Pancreas (tissue), 10 donors: ENCODE data around the gene EPB41. TPM values are rescaled to one million over a fixed set of nuclear protein-coding genes. Genes with fewer than 3 reads are reported as not detected.
A peak's percentile ranks its signal among the peaks of the same experiment; 100 is the strongest.

Source experiments
- ATAC-seq, 4 donors: fragments of 200-7000 bp; cut with Tn5 transposase; one replicate each; pipeline versions ENCODE4 v1.8.0 to v1.9.1; 2020; ENCODE audit warnings: mild to moderate bottlenecking in 4 of 4, moderate library complexity in 4 of 4
- DNase-seq, 6 donors: peaks; one replicate each; pipeline ENCODE4 v3.0.0-alpha.2; 2020
- FAIRE-seq: peaks from 2 replicates; lab custom pipeline; 2012; peaks lifted over from hg19 to GRCh38; lab: Jason Lieb, UNC
- H3K27ac ChIP-seq, 4 donors: fragments of 200-600 bp; sonication (generic); 1 replicate in 3 of 4; 2 replicates in 1 of 4; pipeline versions ENCODE4 v1.5.0 to v1.8.0; 2020
- H3K27me3 ChIP-seq, 4 donors: fragments of 200-600 bp; one replicate each; pipeline ENCODE4 v1.8.0; 2021
- H3K36me3 ChIP-seq, 3 donors: fragments of 200-600 bp; sonication (generic) in 1 of 3; one replicate each; pipeline versions ENCODE4 v1.5.0 to v1.8.0; 2020 to 2021
- H3K4me1 ChIP-seq, 3 donors: fragments of 200-600 bp; one replicate each; pipeline ENCODE4 v1.8.0; 2021
- H3K4me3 ChIP-seq, 4 donors: fragments of 200-600 bp; sonication (generic) in 2 of 4; one replicate each; pipeline versions ENCODE4 v1.5.0 to v1.8.0; 2020 to 2021
- H3K9me3 ChIP-seq, 4 donors: fragments of 200-600 bp; one replicate each; pipeline ENCODE4 v1.8.0; 2021
- WGBS, 2 donors: extraction: QIAGEN DNeasy Blood & Tissue Kit; methylation state at CpG; one replicate each; pipeline ENCODE4 v1.1.7; 2013; 5-methylcytosine and 5-hydroxymethylcytosine counted together
- intact Hi-C, 3 donors: fragments of 100-400 bp; cut with DNase I; formaldehyde crosslinking; loops; one replicate each; pipeline versions ENCODE4 v1.11.1 to v1.14.2; 2022
- polyA plus RNA-seq, 2 donors: library from polyadenylated mRNA; stranded (reverse); fragments of 200-250 nt; gene quantifications; one replicate each; pipeline ENCODE4 v1.2.3, GENCODE V29; 2013
- total RNA-seq, 6 donors: library from RNA; stranded (reverse); fragmentation: NEBNext Ultra II Directional in 4 of 6; extraction: Animal tissue kit (Norgen Biotek cat#: 25700) in 4 of 6; gene quantifications; one replicate each; pipeline versions ENCODE4 v1.2.1 to v1.2.4, GENCODE V29; 2021 to 2023
- TF ChIP-seq, protein P1 (sequence below), 4 donors: fragments of 200-600 bp; sonication (generic) in 3 of 4; IDR thresholded peaks; one replicate each; pipeline versions ENCODE4 v1.5.0 to v1.8.0; 2021; ENCODE audit warnings: antibody characterized with exemption in 4 of 4
- donor health status: healthy with polysubstance abuse.
- donor health status: DM: no; HTN: no; CAD: no; lungs with moderate emphysema.
- donor health status: DM: no; HTN: no; CAD: no.
- donor health status: control.
- donor health status: control.
- donor health status: Bipolar disorder and iron deficiency.
- donor health status: DM: yes; HTN: yes; CAD: no.
- donor health status: DM: no; HTN: no; CAD: no.
- donor health status: DM: no; HTN: no; CAD: no.
- donor health status: DM: yes; HTN: yes; CAD: no.

EPB41 gene
- total and polyA plus RNA-seq, 8 donors, result 9.1 to 39.8 (median 23.2) TPM

DNA sequence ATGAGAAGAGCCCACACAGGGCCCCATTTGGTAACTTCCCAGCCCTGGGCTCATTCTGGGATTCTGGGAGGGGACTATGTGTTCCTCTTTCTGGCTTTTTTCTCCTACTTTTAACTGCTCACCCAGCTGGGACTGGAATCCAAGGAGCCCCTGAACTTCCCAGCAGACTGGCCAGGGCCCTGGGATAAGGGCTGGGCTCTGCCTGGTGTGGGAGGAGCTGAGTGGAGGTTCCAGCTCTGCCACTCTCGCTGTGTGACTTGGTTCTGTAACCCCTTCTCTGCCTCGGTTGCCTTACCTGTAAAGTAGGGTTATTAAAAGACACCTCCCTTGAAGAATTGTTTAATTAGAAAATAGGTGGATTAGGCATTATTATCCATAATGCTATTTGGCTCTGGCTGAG lies 19.6 kb upstream of the EPB41 start:
- WGBS, 2 donors, result 47 to 49% methylated on average over 2 of the region's 2 CpGs
- peak in 1 of 4 donors; percentile 26 for ATAC-seq
- H3K27ac ChIP-seq, result no peak overlapping the region

DNA sequence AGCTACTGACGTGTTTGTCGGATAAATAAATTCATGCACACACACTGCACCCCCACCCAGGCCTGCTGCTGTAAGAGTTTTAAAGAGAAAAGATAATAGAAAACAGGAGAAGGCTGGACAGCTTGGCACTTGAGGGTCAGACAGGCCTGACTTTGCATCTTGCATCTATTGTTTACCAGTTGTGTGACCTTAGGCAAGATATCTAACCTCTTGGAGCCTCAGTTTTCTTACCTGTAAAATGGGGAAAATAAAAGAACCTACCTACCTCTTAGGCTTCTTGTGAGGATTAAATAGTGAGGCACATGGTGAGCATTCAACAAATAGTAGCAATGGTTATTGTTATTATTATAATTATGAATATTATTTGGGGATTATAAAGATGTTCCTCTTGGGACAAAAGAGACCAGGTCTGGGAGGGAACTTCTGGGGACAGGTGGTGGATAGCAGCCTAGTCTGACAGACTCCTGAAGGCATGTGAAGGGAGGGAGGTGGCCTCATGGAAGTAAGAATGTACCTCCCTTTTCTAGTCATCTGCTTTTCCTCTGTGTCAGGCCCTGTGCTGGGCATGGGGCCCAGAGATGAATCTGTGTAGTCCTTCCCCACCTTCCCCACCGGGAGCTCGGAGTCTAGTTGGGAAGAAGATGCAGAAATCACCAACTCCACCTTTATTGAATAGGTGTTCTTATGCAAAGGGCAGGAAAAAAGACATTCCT lies 18.3 kb upstream of the EPB41 start:
- no peaks in the 10 kb centered on the region for H3K27me3 ChIP-seq
- FAIRE-seq, result no peak
- no peak overlapping the region for H3K27ac ChIP-seq
- H3K9me3 ChIP-seq, result no peaks in the 10 kb centered on the region
- no peak for ATAC-seq
- no peaks in the 10 kb centered on the region for H3K36me3 ChIP-seq
- WGBS, 2 donors, result 80 to 90% methylated on average over 4 of the region's 4 CpGs
- TF ChIP-seq, protein P1, sequence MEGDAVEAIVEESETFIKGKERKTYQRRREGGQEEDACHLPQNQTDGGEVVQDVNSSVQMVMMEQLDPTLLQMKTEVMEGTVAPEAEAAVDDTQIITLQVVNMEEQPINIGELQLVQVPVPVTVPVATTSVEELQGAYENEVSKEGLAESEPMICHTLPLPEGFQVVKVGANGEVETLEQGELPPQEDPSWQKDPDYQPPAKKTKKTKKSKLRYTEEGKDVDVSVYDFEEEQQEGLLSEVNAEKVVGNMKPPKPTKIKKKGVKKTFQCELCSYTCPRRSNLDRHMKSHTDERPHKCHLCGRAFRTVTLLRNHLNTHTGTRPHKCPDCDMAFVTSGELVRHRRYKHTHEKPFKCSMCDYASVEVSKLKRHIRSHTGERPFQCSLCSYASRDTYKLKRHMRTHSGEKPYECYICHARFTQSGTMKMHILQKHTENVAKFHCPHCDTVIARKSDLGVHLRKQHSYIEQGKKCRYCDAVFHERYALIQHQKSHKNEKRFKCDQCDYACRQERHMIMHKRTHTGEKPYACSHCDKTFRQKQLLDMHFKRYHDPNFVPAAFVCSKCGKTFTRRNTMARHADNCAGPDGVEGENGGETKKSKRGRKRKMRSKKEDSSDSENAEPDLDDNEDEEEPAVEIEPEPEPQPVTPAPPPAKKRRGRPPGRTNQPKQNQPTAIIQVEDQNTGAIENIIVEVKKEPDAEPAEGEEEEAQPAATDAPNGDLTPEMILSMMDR (IDR thresholded peaks at IDR 0.05), result no peak
- H3K4me1 ChIP-seq, result peaks cover 0 to 4% (median 0%) of the 10 kb centered on the region in 3 donors
- intact Hi-C loops, result no loop called here
- H3K4me3 ChIP-seq, result no peak overlapping the region
- DNase-seq, result no peak

More for the DNA sequence above, 19.6 kb upstream of the EPB41 start:
- no peaks in the 10 kb centered on the region for H3K36me3 ChIP-seq
- H3K4me1 ChIP-seq, result peaks cover 0 to 4% (median 0%) of the 10 kb centered on the region in 3 donors
- no peak overlapping the region for H3K4me3 ChIP-seq
- DNase-seq, result no peak
- TF ChIP-seq, protein P1 (IDR thresholded peaks at IDR 0.05), result no peak
- no peaks in the 10 kb centered on the region for H3K27me3 ChIP-seq
- intact Hi-C loops, result no loop called here
- no peaks in the 10 kb centered on the region for H3K9me3 ChIP-seq
- no peak for FAIRE-seq

GRCh38 chr1:28896609-28896986 lies 17.8 kb upstream of the EPB41 start:
- no peaks in the 10 kb centered on the region for H3K9me3 ChIP-seq
- H3K36me3 ChIP-seq, result no peaks in the 10 kb centered on the region
- no peaks in the 10 kb centered on the region for H3K27me3 ChIP-seq
- no peak for DNase-seq
- WGBS, 2 donors, result 71 to 75% methylated on average over 3 of the region's 3 CpGs
- H3K27ac ChIP-seq, result no peak overlapping the region
- ATAC-seq, result no peak
- FAIRE-seq, result no peak
- no peak overlapping the region for H3K4me3 ChIP-seq
- intact Hi-C loops, result no loop called here
- TF ChIP-seq, protein P1 (IDR thresholded peaks at IDR 0.05), result no peak
- peaks cover 0 to 4% (median 0%) of the 10 kb centered on the region in 3 donors for H3K4me1 ChIP-seq

DNA sequence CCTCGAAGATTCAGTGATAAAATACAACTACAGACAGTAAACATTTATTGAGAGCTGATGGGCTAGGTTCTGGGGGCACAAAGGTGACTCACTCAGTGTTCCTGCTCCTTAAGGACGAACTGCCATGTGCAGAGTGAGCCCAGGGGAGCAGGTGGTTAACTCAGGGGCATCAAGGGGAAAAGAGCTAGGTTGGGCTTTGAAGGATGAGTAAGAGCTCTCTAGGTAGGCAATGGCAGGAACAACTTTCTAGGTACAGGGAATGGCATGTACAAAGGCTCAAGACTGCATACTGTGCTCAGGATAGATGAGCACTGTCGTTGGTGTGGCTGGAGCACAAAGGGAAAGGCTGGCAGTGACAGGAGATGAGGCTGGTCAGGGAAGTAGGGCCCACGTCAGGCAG lies 16.6 kb upstream of the EPB41 start:
- Histone ChIP-seq H3K27me3 (no peaks in the 10 kb centered on the region), H3K4me3 (no peak overlapping the region), H3K36me3 (no peaks in the 10 kb centered on the region), H3K4me1 (peaks cover 0 to 4% (median 0%) of the 10 kb centered on the region in 3 donors), H3K9me3 (no peaks in the 10 kb centered on the region), H3K27ac (no peak overlapping the region)
- ATAC-seq, result no peak
- intact Hi-C loops, result no loop called here
- TF ChIP-seq, protein P1 (IDR thresholded peaks at IDR 0.05), result no peak
- 76 to 80% methylated on average over 4 of the region's 4 CpGs for WGBS, 2 donors
- FAIRE-seq, result no peak
- no peak for DNase-seq

DNA sequence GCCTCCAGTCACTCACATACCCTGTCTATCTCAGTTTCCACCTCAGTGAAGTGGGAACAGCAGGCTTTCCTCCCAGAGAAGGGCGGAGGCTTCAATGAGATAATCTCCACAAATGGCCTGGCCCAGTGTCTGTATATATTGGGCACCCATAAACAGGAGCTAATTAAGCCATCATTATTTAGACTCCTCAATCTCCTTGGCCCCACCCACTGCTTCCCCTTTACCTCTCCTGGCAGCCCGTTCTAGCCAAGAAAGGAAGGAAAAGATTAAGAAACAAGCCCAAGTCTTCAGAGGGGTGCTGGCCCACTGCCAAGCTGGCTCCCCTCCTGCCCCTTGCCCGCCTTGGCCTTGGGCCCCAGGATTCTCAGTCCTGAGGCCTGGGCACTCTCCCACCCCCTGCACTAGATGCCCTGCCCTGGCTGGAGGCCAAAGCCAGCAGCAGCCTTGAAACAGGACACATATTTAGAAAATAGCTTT lies 15.9 kb upstream of the EPB41 start:
- peak; percentile 47 to 74 (median 62) for ATAC-seq
- TF ChIP-seq, protein P1 (IDR thresholded peaks at IDR 0.05), result no peak
- Histone ChIP-seq H3K4me3 (no peak overlapping the region), H3K9me3 (no peaks in the 10 kb centered on the region), H3K4me1 (peaks cover 0 to 4% (median 0%) of the 10 kb centered on the region in 3 donors), H3K36me3 (no peaks in the 10 kb centered on the region), H3K27ac (no peak overlapping the region), H3K27me3 (no peaks in the 10 kb centered on the region)
- WGBS, 2 donors, result 33 to 46% methylated on average over 3 of the region's 3 CpGs
- intact Hi-C loops, result no loop called here
- no peak for FAIRE-seq
- DNase-seq, result peak in 5 of 6 donors; percentile 37 to 84 (median 68)
